ENCODE results near the gene ELF1. TPM values are rescaled to one million over a fixed set of nuclear protein-coding genes. Genes with fewer than 3 reads are reported as not detected.

The ELF1 gene
- total and polyA plus RNA-seq, 2 experiments from 2014 or later = 7.0 to 12.7 TPM

DNA sequence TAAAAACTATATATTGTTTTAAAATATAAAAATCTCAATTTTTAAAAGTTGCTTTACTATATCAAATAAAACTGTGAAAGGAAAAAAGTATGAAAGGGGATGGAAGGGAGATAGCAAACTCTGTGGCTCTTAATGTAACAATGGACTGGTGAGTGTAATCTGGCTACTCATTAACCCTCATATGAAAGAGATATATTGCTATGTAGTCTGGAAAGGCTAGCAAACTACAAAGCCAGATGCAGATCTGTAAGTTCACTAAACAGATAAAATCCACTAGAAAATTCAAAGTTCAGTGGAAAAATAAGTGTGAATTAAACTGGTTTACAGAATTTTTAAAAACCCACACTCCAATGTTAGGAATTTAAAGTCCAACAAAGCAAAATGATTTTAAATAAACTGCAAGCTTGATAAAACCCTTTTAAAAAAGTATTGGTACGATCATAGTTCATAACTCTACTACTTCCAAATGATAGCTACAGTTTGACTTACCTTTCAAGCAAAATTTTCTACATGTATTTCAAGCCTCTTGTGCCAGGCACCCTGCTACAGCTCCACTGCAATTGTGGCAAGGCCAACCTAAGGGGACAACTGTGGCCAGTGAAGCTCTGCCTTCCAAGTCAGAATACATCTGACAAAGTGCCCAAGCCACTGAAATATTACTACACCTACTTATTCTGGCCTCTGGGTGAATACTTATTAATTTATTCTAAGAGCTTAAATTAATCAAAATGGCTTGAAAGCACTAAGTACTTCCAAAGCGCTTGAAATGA, 647 bp upstream of the ELF1 start (continued):
- TF ChIP-seq ZNF331 (CRISPR knock-in tag; IDR thresholded peaks at IDR 0.05; ENCODE audit: low read depth) = no peak
- TF ChIP-seq CREB1 (CRISPR knock-in tag; IDR thresholded peaks at IDR 0.05; ENCODE audit: low read depth) = no peak
- no peak for TF ChIP-seq NANOG (IDR thresholded peaks at IDR 0.05; ENCODE audit: borderline replicate concordance)
- TF ChIP-seq, protein P1, sequence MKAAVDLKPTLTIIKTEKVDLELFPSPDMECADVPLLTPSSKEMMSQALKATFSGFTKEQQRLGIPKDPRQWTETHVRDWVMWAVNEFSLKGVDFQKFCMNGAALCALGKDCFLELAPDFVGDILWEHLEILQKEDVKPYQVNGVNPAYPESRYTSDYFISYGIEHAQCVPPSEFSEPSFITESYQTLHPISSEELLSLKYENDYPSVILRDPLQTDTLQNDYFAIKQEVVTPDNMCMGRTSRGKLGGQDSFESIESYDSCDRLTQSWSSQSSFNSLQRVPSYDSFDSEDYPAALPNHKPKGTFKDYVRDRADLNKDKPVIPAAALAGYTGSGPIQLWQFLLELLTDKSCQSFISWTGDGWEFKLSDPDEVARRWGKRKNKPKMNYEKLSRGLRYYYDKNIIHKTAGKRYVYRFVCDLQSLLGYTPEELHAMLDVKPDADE (IDR thresholded peaks at IDR 0.05) = no peak
- TF ChIP-seq JUNB (IDR thresholded peaks at IDR 0.05; ENCODE audit: unreplicated experiment) = no peak
- TF ChIP-seq, protein P2, sequence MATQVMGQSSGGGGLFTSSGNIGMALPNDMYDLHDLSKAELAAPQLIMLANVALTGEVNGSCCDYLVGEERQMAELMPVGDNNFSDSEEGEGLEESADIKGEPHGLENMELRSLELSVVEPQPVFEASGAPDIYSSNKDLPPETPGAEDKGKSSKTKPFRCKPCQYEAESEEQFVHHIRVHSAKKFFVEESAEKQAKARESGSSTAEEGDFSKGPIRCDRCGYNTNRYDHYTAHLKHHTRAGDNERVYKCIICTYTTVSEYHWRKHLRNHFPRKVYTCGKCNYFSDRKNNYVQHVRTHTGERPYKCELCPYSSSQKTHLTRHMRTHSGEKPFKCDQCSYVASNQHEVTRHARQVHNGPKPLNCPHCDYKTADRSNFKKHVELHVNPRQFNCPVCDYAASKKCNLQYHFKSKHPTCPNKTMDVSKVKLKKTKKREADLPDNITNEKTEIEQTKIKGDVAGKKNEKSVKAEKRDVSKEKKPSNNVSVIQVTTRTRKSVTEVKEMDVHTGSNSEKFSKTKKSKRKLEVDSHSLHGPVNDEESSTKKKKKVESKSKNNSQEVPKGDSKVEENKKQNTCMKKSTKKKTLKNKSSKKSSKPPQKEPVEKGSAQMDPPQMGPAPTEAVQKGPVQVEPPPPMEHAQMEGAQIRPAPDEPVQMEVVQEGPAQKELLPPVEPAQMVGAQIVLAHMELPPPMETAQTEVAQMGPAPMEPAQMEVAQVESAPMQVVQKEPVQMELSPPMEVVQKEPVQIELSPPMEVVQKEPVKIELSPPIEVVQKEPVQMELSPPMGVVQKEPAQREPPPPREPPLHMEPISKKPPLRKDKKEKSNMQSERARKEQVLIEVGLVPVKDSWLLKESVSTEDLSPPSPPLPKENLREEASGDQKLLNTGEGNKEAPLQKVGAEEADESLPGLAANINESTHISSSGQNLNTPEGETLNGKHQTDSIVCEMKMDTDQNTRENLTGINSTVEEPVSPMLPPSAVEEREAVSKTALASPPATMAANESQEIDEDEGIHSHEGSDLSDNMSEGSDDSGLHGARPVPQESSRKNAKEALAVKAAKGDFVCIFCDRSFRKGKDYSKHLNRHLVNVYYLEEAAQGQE (IDR thresholded peaks at IDR 0.05; ENCODE audit: unreplicated experiment) = no peak

DNA sequence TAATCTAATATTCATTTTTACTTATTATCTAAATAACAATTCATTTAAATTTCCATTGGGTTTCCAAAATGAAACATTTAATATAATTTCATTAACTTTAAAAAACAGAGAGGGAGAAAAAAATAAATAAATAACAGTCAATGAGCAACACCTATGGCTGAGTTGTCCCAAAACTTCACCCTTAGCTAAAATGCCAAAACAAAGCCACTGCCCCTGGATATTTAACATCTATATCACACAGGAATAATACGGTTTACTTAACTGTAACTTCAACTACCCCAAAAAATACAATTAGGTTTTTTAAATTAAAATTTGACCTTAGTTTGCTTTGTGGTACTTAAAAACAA, 541 bp downstream of the ELF1 start:
- H3K4me3 Mint-ChIP-seq = no peak overlapping the region
- no peaks in the 10 kb centered on the region for H3K36me3 Mint-ChIP-seq (ENCODE audit: low read depth)
- H2AFZ ChIP-seq = no peak overlapping the region
- ATAC-seq = no peak
- no peaks in the 10 kb centered on the region for H3K27me3 Mint-ChIP-seq (ENCODE audit: insufficient read depth, low read depth, poor library complexity)
- H3K27ac ChIP-seq (ENCODE audit: low read depth) = no peak overlapping the region
- H3K4me3 ChIP-seq = no peak overlapping the region
- H3K9me2 ChIP-seq (ENCODE audit: insufficient read depth) = no peaks in the 10 kb centered on the region
- H3K79me2 ChIP-seq (replicated peaks; ENCODE audit: insufficient read depth) = 0 out of 2 replicates have a peak, but pooled peaks cover 3% of the 10 kb centered on the region
- H3K9me3 Mint-ChIP-seq = no peaks in the 10 kb centered on the region
- H3K27ac Mint-ChIP-seq = peak overlapping the region; percentile 89; the same call in 1 of the 2 replicates
- H3K4me1 Mint-ChIP-seq = peaks cover 45% of the 10 kb centered on the region
- 0 out of 2 replicates have a peak overlapping the region, but pooled peaks have one; percentile 6 for H3K4me2 ChIP-seq
- DNase-seq (ENCODE audit: low spot score) = no peak
- H3K27me3 ChIP-seq (ENCODE audit: insufficient read depth) = no peaks in the 10 kb centered on the region
- H3K36me3 ChIP-seq (ENCODE audit: insufficient read depth) = no peaks in the 10 kb centered on the region
- TF ChIP-seq, protein P2 (IDR thresholded peaks at IDR 0.05; ENCODE audit: unreplicated experiment) = no peak
- TF ChIP-seq ZNF114 (CRISPR knock-in tag; IDR thresholded peaks at IDR 0.05) (no peak), ZNF331 (CRISPR knock-in tag; IDR thresholded peaks at IDR 0.05; ENCODE audit: low read depth) (no peak), CREB1 (CRISPR knock-in tag; IDR thresholded peaks at IDR 0.05; ENCODE audit: low read depth) (no peak)
- TF ChIP-seq, protein P1 (IDR thresholded peaks at IDR 0.05) = no peak
- no peaks in the 10 kb centered on the region for H4K20me1 ChIP-seq (replicated peaks; ENCODE audit: insufficient read depth)
- H3F3A ChIP-seq (replicated peaks; ENCODE audit: low read depth) = no peaks in the 10 kb centered on the region
- peaks cover 51% of the 10 kb centered on the region for H3K4me1 ChIP-seq (ENCODE audit: insufficient read depth)
